Ovary (tissue), 3 donors: ENCODE results near the gene DDA1.

Experiments
- CTCF ChIP-seq, 3 donors: fragments of 450-650 bp in 2 of 3; fragments of 200-600 bp in 1 of 3; IDR thresholded peaks; one replicate each; pipeline versions ENCODE4 v1.5.1 to v1.8.0; 2016 to 2022; ENCODE audit warnings: antibody characterized with exemption in 3 of 3, mild to moderate bottlenecking in 1 of 3
- POLR2A ChIP-seq: fragments of 450-650 bp; IDR thresholded peaks from one replicate; pipeline ENCODE4 v1.6.1; 2017; ENCODE audit warnings: antibody characterized with exemption, mild to moderate bottlenecking, moderate library complexity
- donor health status: DM: no; HTN: no; CAD: no.

- TF ChIP-seq CTCF (IDR thresholded peaks at IDR 0.05) = no peak
- TF ChIP-seq POLR2A = no peak
Observed at GRCh38 chr19:17347361-17347760, 38.0 kb downstream of the DDA1 start.
